ENCODE results near the gene CYP1A2. TPM values are rescaled to one million over a fixed set of nuclear protein-coding genes. Genes with fewer than 3 reads are reported as not detected.

CYP1A2 gene
- total and polyA plus RNA-seq, 2 donors (not counting 1 experiment from before 2014, with no cell fraction given), result not detected

DNA sequence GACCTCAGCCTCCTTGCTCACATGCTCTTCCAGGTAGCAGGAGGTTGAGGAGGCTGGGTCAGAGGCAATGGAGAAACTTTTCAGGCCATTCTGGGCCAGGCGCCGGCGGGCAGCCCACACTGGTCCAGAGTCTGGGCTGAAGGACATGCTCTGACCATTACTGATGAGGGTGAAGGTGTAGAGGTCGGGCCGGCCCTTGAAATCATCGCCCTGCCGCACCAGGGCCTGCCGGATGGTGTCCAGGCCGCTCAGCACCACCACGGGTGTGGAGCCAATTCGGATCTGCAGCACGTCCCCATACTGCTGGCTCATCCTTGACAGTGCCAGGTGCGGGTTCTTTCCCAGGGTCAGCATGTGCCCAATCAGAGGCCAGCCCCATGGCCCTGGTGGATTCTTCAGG, 26.1 kb upstream of the CYP1A2 start:
- TF ChIP-seq, protein P1, sequence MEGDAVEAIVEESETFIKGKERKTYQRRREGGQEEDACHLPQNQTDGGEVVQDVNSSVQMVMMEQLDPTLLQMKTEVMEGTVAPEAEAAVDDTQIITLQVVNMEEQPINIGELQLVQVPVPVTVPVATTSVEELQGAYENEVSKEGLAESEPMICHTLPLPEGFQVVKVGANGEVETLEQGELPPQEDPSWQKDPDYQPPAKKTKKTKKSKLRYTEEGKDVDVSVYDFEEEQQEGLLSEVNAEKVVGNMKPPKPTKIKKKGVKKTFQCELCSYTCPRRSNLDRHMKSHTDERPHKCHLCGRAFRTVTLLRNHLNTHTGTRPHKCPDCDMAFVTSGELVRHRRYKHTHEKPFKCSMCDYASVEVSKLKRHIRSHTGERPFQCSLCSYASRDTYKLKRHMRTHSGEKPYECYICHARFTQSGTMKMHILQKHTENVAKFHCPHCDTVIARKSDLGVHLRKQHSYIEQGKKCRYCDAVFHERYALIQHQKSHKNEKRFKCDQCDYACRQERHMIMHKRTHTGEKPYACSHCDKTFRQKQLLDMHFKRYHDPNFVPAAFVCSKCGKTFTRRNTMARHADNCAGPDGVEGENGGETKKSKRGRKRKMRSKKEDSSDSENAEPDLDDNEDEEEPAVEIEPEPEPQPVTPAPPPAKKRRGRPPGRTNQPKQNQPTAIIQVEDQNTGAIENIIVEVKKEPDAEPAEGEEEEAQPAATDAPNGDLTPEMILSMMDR (IDR thresholded peaks at IDR 0.05), result no peak
- no peak for TF ChIP-seq EZH2 (IDR thresholded peaks at IDR 0.05; ENCODE audit: borderline replicate concordance, insufficient read depth, low read depth, low read length, poor library complexity, severe bottlenecking)
- ATAC-seq (ENCODE audit: low read depth) (no peak), DNase-seq (no peak)
- peaks cover 15% of the 10 kb centered on the region for H3K4me1 Mint-ChIP-seq
- intact Hi-C loops (cut with micrococcal nuclease), result no loop called here
- H3K9ac ChIP-seq (ENCODE audit: low read length), result no peak overlapping the region
- H3K4me3 Mint-ChIP-seq, result no peak overlapping the region
- no peak overlapping the region for H3K4me2 ChIP-seq (replicated peaks; ENCODE audit: low read depth, low read length, poor library complexity, severe bottlenecking)
- no peaks in the 10 kb centered on the region for H3K79me2 ChIP-seq (ENCODE audit: control insufficient read depth, insufficient read depth, low read length)
- CTCF ChIA-PET, result no interaction called here
- H3K36me3 ChIP-seq (replicated peaks in 1 of 2; ENCODE audit: control extremely low read depth in 1 of 2, control insufficient read depth in 1 of 2, extremely low read depth in 1 of 2, insufficient read depth in 2 of 2, low read length in 1 of 2), result no peaks in the 10 kb centered on the region
- no peak overlapping the region for H3K4me3 ChIP-seq (ENCODE audit: control extremely low read depth in 1 of 5, extremely low read depth in 1 of 5, insufficient read depth in 1 of 5, low read depth in 2 of 5, low read length in 4 of 5)
- H3K9me3 ChIP-seq (ENCODE audit: control extremely low read depth in 1 of 3, control insufficient read depth in 2 of 3, insufficient read depth in 1 of 3, low read length in 2 of 3), result peaks cover 0 to 14% (median 0%) of the 10 kb centered on the region in 3 donors
- H3K27ac ChIP-seq (ENCODE audit: low read length in 2 of 2), result no peak overlapping the region
- no peak overlapping the region for H2AFZ ChIP-seq (ENCODE audit: insufficient read depth, low read depth, low read length, poor library complexity, severe bottlenecking)
- no peaks in the 10 kb centered on the region for H4K20me1 ChIP-seq (ENCODE audit: control insufficient read depth, insufficient read depth, low read length, poor library complexity, severe bottlenecking)
- 95% methylated on average over 13 of the region's 13 CpGs for WGBS (ENCODE audit: insufficient coverage)
- no peak overlapping the region for H3K27ac Mint-ChIP-seq
- peaks cover 39% of the 10 kb centered on the region for H3K27me3 Mint-ChIP-seq
- H3K27me3 ChIP-seq (replicated peaks in 1 of 4; ENCODE audit: control extremely low read depth in 1 of 4, control insufficient read depth in 3 of 4, insufficient read depth in 4 of 4, low read length in 3 of 4), result peaks cover 0 to 32% (median 15%) of the 10 kb centered on the region in 4 experiments
- POLR2A ChIA-PET, result no interaction called here
- no peaks in the 10 kb centered on the region for H3K9me3 Mint-ChIP-seq (ENCODE audit: insufficient read depth)
- peaks cover 14 to 16% of the 10 kb centered on the region in 2 donors for H3K4me1 ChIP-seq (ENCODE audit: control insufficient read depth in 2 of 2, insufficient read depth in 2 of 2, low read length in 2 of 2)

DNA sequence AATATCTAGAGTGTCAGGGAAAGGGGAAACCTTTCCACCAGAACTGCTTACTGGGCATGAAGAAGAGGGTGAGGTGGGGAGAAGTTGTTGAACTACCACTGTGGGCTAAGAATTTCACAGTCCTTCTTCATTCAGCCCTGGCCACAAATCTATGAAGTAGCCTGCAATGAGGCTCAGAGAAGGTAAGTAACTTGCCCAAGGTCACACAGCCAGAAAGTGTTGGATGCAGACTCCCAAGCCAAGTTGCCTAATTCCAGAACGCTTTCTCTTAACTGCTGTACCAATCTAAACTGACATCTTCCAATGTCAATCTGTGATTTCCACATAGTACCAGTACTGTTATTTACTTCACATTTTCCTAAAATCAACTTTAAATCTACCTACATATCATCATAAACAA, 25.5 kb upstream of the CYP1A2 start:
- Mint-ChIP-seq H3K9me3 (ENCODE audit: insufficient read depth) (no peaks in the 10 kb centered on the region), H3K4me1 (peaks cover 15% of the 10 kb centered on the region), H3K4me3 (no peak overlapping the region), H3K27ac (no peak overlapping the region), H3K27me3 (peaks cover 44% of the 10 kb centered on the region)
- Histone ChIP-seq H3K9ac (ENCODE audit: low read length) (no peak overlapping the region), H3K4me2 (replicated peaks; ENCODE audit: low read depth, low read length, poor library complexity, severe bottlenecking) (no peak overlapping the region), H3K4me1 (ENCODE audit: control insufficient read depth in 2 of 2, insufficient read depth in 2 of 2, low read length in 2 of 2) (peaks cover 14 to 16% of the 10 kb centered on the region in 2 donors), H3K36me3 (replicated peaks in 1 of 2; ENCODE audit: control extremely low read depth in 1 of 2, control insufficient read depth in 1 of 2, extremely low read depth in 1 of 2, insufficient read depth in 2 of 2, low read length in 1 of 2) (no peaks in the 10 kb centered on the region), H3K27me3 (replicated peaks in 1 of 4; ENCODE audit: control extremely low read depth in 1 of 4, control insufficient read depth in 3 of 4, insufficient read depth in 4 of 4, low read length in 3 of 4) (peaks cover 0 to 35% (median 17%) of the 10 kb centered on the region in 4 experiments), H4K20me1 (ENCODE audit: control insufficient read depth, insufficient read depth, low read length, poor library complexity, severe bottlenecking) (no peaks in the 10 kb centered on the region), H3K9me3 (ENCODE audit: control extremely low read depth in 1 of 3, control insufficient read depth in 2 of 3, insufficient read depth in 1 of 3, low read length in 2 of 3) (peaks cover 0 to 16% (median 0%) of the 10 kb centered on the region in 3 donors), H2AFZ (ENCODE audit: insufficient read depth, low read depth, low read length, poor library complexity, severe bottlenecking) (no peak overlapping the region), H3K79me2 (ENCODE audit: control insufficient read depth, insufficient read depth, low read length) (no peaks in the 10 kb centered on the region), H3K4me3 (ENCODE audit: control extremely low read depth in 1 of 5, extremely low read depth in 1 of 5, insufficient read depth in 1 of 5, low read depth in 2 of 5, low read length in 4 of 5) (no peak overlapping the region), H3K27ac (ENCODE audit: low read length in 2 of 2) (no peak overlapping the region)
- WGBS (ENCODE audit: insufficient coverage), result 89% methylated on average over 1 of the region's 1 CpG
- ATAC-seq (ENCODE audit: low read depth) (no peak), DNase-seq (no peak)
- ChIA-PET POLR2A (no interaction called here), CTCF (no interaction called here)
- intact Hi-C loops (cut with micrococcal nuclease), result no loop called here
- TF ChIP-seq, protein P1 (IDR thresholded peaks at IDR 0.05), result no peak
- no peak for TF ChIP-seq EZH2 (IDR thresholded peaks at IDR 0.05; ENCODE audit: borderline replicate concordance, insufficient read depth, low read depth, low read length, poor library complexity, severe bottlenecking)
